Activated CD8-positive, alpha-beta memory T cell treated with anti-CD3 and anti-CD28 coated beads for 1 hour (primary cell): ENCODE data around the gene TPRX1.
"Not testable (repeated sequence)": the region's sequence is repeated elsewhere in the genome, so short reads cannot be mapped to it uniquely, and the experiment has no call there.

ENCODE experiments used
- DNase-seq, 2 donors: peaks; one replicate each; pipeline ENCODE4 v3.0.0-alpha.2; 2020; ENCODE audit warnings: low read depth in 1 of 2; ENCODE audit errors: extremely low read depth in 1 of 2

The TPRX1 gene

GRCh38 chr19:47804451-47804850 is at the start of gene TPRX1:
TSS of gene TPRX1 (minus strand) at chr19:47804551. CDS start at chr19:47804539, 12 bp downstream.
- DNase-seq, result not testable (repeated sequence)

- DNase-seq, result no peak
These were observed 48.7 kb upstream of the TPRX1 start for GRCh38 chr19:47853003-47853402.

GRCh38 chr19:47848823-47849473 is 44.6 kb upstream of the TPRX1 start:
- DNase-seq, result no peak

GRCh38 chr19:47848425-47848822 is 44.1 kb upstream of the TPRX1 start:
- no peak for DNase-seq

GRCh38 chr19:47842941-47843340 is 38.6 kb upstream of the TPRX1 start:
- no peak for DNase-seq

GRCh38 chr19:47839913-47840312 is 35.6 kb upstream of the TPRX1 start:
- DNase-seq, result no peak

GRCh38 chr19:47839411-47839810 is 35.1 kb upstream of the TPRX1 start:
- DNase-seq, result no peak

GRCh38 chr19:47836038-47836437 is 31.7 kb upstream of the TPRX1 start:
- no peak for DNase-seq

- no peak for DNase-seq
These were observed 28.4 kb upstream of the TPRX1 start for GRCh38 chr19:47832723-47833122.

- DNase-seq, result no peak
These were observed 22.4 kb upstream of the TPRX1 start for GRCh38 chr19:47826800-47827199.

GRCh38 chr19:47824396-47824795 is 20.0 kb upstream of the TPRX1 start:
- no peak for DNase-seq

GRCh38 chr19:47821460-47822020 is 17.2 kb upstream of the TPRX1 start, which contains the start of gene CRX:
TSS of gene CRX (plus strand) at chr19:47821937. CDS start at chr19:47834444, 12,507 bp downstream.
- DNase-seq, result no peak

- no peak for DNase-seq
These were observed 16.1 kb upstream of the TPRX1 start for GRCh38 chr19:47820410-47820809.

- DNase-seq, result no peak
These were observed 15.5 kb upstream of the TPRX1 start for GRCh38 chr19:47819858-47820257.

GRCh38 chr19:47818221-47818620 is 13.9 kb upstream of the TPRX1 start:
- not testable (repeated sequence) for DNase-seq

GRCh38 chr19:47816270-47816669 is 11.9 kb upstream of the TPRX1 start:
- DNase-seq, result not testable (repeated sequence)

GRCh38 chr19:47813995-47814328 is 9.6 kb upstream of the TPRX1 start:
- no peak for DNase-seq

GRCh38 chr19:47813304-47813994 is 9.1 kb upstream of the TPRX1 start:
- peak; percentile 45 to 68 for DNase-seq

GRCh38 chr19:47806435-47806834 is 2.1 kb upstream of the TPRX1 start:
- no peak for DNase-seq

GRCh38 chr19:47805313-47805712 is 962 bp upstream of the TPRX1 start:
- no peak for DNase-seq

- not testable (repeated sequence) for DNase-seq
These were observed 680 bp downstream of the TPRX1 start for GRCh38 chr19:47803671-47804070.

- not testable (repeated sequence) for DNase-seq
These were observed 1.2 kb downstream of the TPRX1 start for GRCh38 chr19:47803148-47803547.
